ENCODE results near the gene DDX3X. TPM values are rescaled to one million over a fixed set of nuclear protein-coding genes. Genes with fewer than 3 reads are reported as not detected.
"Not testable (repeated sequence)": the region's sequence is repeated elsewhere in the genome, so short reads cannot be mapped to it uniquely, and the experiment has no call there.

The DDX3X gene
- total and polyA plus RNA-seq, 7 experiments from 2014 or later: 209 to 790 (median 295) TPM

- H3K27ac ChIP-seq (ENCODE audit: low read depth, low read length); H3K27me3 Mint-ChIP-seq; intact Hi-C loops (cut with micrococcal nuclease); H3K9me3 Mint-ChIP-seq; H3K4me3 ChIP-seq (ENCODE audit: low read length); H3K27ac Mint-ChIP-seq; H3K4me1 Mint-ChIP-seq; ATAC-seq; DNase-seq; H3K27me3 ChIP-seq (ENCODE audit: control insufficient read depth in 2 of 2, insufficient read depth in 2 of 2, low read length in 2 of 2); POLR2A ChIA-PET; CTCF ChIA-PET; H3K36me3 ChIP-seq (ENCODE audit: control insufficient read depth in 2 of 3, insufficient read depth in 3 of 3, low read length in 3 of 3); H3K36me3 Mint-ChIP-seq; H3K4me1 ChIP-seq (ENCODE audit: control insufficient read depth in 2 of 2, insufficient read depth in 2 of 2, low read length in 2 of 2); H3K9me3 ChIP-seq (ENCODE audit: control insufficient read depth in 2 of 3, low read length in 3 of 3): not testable (repeated sequence)
- H3K4me3 Mint-ChIP-seq: peak overlapping the region in 1 of 10 donors; percentile 51
These were observed 77.3 kb downstream of the DDX3X start for GRCh38 chrX:41411222-41411621.

- Histone ChIP-seq H3K4me3 (ENCODE audit: low read length) (no peak overlapping the region), H3K4me1 (ENCODE audit: control insufficient read depth in 2 of 2, insufficient read depth in 2 of 2, low read length in 2 of 2) (no peaks in the 10 kb centered on the region), H3K36me3 (ENCODE audit: control insufficient read depth in 2 of 3, insufficient read depth in 3 of 3, low read length in 3 of 3) (no peaks in the 10 kb centered on the region), H3K9me3 (ENCODE audit: control insufficient read depth in 2 of 3, low read length in 3 of 3) (no peaks in the 10 kb centered on the region), H3K27me3 (ENCODE audit: control insufficient read depth in 2 of 2, insufficient read depth in 2 of 2, low read length in 2 of 2) (no peaks in the 10 kb centered on the region), H3K27ac (ENCODE audit: low read depth, low read length) (no peak overlapping the region)
- Mint-ChIP-seq H3K27ac (peak overlapping the region in 1 of 9 donors; percentile 32), H3K36me3 (no peaks in the 10 kb centered on the region), H3K4me1 (no peaks in the 10 kb centered on the region), H3K9me3 (no peaks in the 10 kb centered on the region), H3K27me3 (no peaks in the 10 kb centered on the region), H3K4me3 (no peak overlapping the region)
- ChIA-PET POLR2A (interaction anchor here (1.0 kb wide), 1 partner anchor 79 kb away, joined by 5 read pairs; the partner anchor contains the start of gene DDX3X), CTCF (no interaction called here)
- DNase-seq: peak in 2 of 9 donors; percentile 3 to 14
- intact Hi-C loops (cut with micrococcal nuclease): no loop called here
- no peak for ATAC-seq
These were observed 78.5 kb downstream of the DDX3X start for GRCh38 chrX:41412261-41413081.

Other genes with a start within 250 kb of the DDX3X start
- gene USP9X, start 248.7 kb upstream of the DDX3X start, total RNA-seq: 10 to 100 TPM; 46.2 to 79.5 (median 72.1) TPM
- 10 to 100 TPM; 22.6 to 27.8 TPM for gene USP9X, start 248.7 kb upstream of the DDX3X start, polyA plus RNA-seq
- gene NYX, start 113.2 kb downstream of the DDX3X start, total RNA-seq: not detected
- not detected for gene NYX, start 113.2 kb downstream of the DDX3X start, polyA plus RNA-seq